Activated naive CD4-positive, alpha-beta T cell treated with anti-CD3 and anti-CD28 coated beads, Interleukin-2, amount 10 ng/mL, durations not matched to agents 7 days and 5 days (primary cell): ENCODE measurements around the gene BTBD19.

ENCODE experiments used
- CTCF ChIA-PET: fragments of 350-600 bp; sonication (Branson Sonifier 250); formaldehyde crosslinking; loops from one replicate; lab custom pipeline; 2021; ENCODE audit warnings: antibody characterized with exemption; lab: Charles Lee
- DNase-seq: peaks from one replicate; pipeline ENCODE4 v3.0.0-alpha.2; 2020
- H3K27ac Mint-ChIP-seq: one replicate; pipeline ENCODE4 v1.8.0; 2021; ENCODE audit warnings: mild to moderate bottlenecking, moderate library complexity, mixed read lengths
- H3K27me3 Mint-ChIP-seq: one replicate; pipeline ENCODE4 v1.8.0; 2021; ENCODE audit warnings: mild to moderate bottlenecking, mixed read lengths
- H3K36me3 Mint-ChIP-seq: one replicate; pipeline ENCODE4 v1.8.0; 2021; ENCODE audit warnings: mixed read lengths
- H3K4me1 Mint-ChIP-seq: one replicate; pipeline ENCODE4 v1.8.0; 2021; ENCODE audit warnings: mixed read lengths
- H3K4me3 Mint-ChIP-seq: one replicate; pipeline ENCODE4 v1.8.0; 2021; ENCODE audit warnings: mild to moderate bottlenecking, moderate library complexity, mixed read lengths
- H3K9me3 Mint-ChIP-seq: one replicate; pipeline ENCODE4 v1.8.0; 2021; ENCODE audit warnings: mixed read lengths

Gene BTBD19

GRCh38 chr1:44854970-44855369 lies 46.6 kb downstream of the BTBD19 start:
- no peak for DNase-seq
- Mint-ChIP-seq H3K4me1 (peaks cover 2% of the 10 kb centered on the region), H3K27ac (no peak overlapping the region), H3K4me3 (no peak overlapping the region), H3K9me3 (no peaks in the 10 kb centered on the region), H3K27me3 (no peaks in the 10 kb centered on the region), H3K36me3 (peaks cover 19% of the 10 kb centered on the region)
- CTCF ChIA-PET, result no interaction called here

- no peak overlapping the region for H3K4me3 Mint-ChIP-seq
- H3K9me3 Mint-ChIP-seq, result no peaks in the 10 kb centered on the region
- no peaks in the 10 kb centered on the region for H3K27me3 Mint-ChIP-seq
- H3K27ac Mint-ChIP-seq, result no peak overlapping the region
- CTCF ChIA-PET, result no interaction called here
- peaks cover 18% of the 10 kb centered on the region for H3K36me3 Mint-ChIP-seq
- DNase-seq, result no peak
- no peaks in the 10 kb centered on the region for H3K4me1 Mint-ChIP-seq
Observed at GRCh38 chr1:44855742-44856141, 47.4 kb downstream of the BTBD19 start.

GRCh38 chr1:44857446-44857845 lies 49.1 kb downstream of the BTBD19 start:
- no peaks in the 10 kb centered on the region for H3K9me3 Mint-ChIP-seq
- no peak overlapping the region for H3K27ac Mint-ChIP-seq
- no peak for DNase-seq
- no peaks in the 10 kb centered on the region for H3K27me3 Mint-ChIP-seq
- no peaks in the 10 kb centered on the region for H3K4me1 Mint-ChIP-seq
- H3K4me3 Mint-ChIP-seq, result no peak overlapping the region
- peaks cover 18% of the 10 kb centered on the region for H3K36me3 Mint-ChIP-seq
- CTCF ChIA-PET, result no interaction called here

GRCh38 chr1:44860331-44860730 lies 52.0 kb downstream of the BTBD19 start:
- Mint-ChIP-seq H3K4me3 (no peak overlapping the region), H3K27ac (no peak overlapping the region), H3K4me1 (no peaks in the 10 kb centered on the region), H3K9me3 (no peaks in the 10 kb centered on the region), H3K27me3 (no peaks in the 10 kb centered on the region), H3K36me3 (peaks cover 10% of the 10 kb centered on the region)
- no peak for DNase-seq
- CTCF ChIA-PET, result interaction anchor here (1.0 kb wide), 1 partner anchor 25 kb away, joined by 4 read pairs; no protein-coding TSS in a partner anchor

GRCh38 chr1:44860891-44861425 lies 52.6 kb downstream of the BTBD19 start:
- no peak for DNase-seq
- no peak overlapping the region for H3K4me3 Mint-ChIP-seq
- CTCF ChIA-PET, result interaction anchor here (1.0 kb wide), 1 partner anchor 25 kb away, joined by 4 read pairs; no protein-coding TSS in a partner anchor

GRCh38 chr1:44862829-44863401 lies 54.6 kb downstream of the BTBD19 start:
- peaks cover 6% of the 10 kb centered on the region for H3K36me3 Mint-ChIP-seq
- no peak for DNase-seq
- no peaks in the 10 kb centered on the region for H3K9me3 Mint-ChIP-seq
- H3K27me3 Mint-ChIP-seq, result no peaks in the 10 kb centered on the region
- CTCF ChIA-PET, result no interaction called here
- H3K4me3 Mint-ChIP-seq, result no peak overlapping the region
- H3K27ac Mint-ChIP-seq, result no peak overlapping the region
- H3K4me1 Mint-ChIP-seq, result no peaks in the 10 kb centered on the region

More at GRCh38 chr1:44860891-44861425, 52.6 kb downstream of the BTBD19 start:
- Mint-ChIP-seq H3K27me3 (no peaks in the 10 kb centered on the region), H3K27ac (no peak overlapping the region), H3K9me3 (no peaks in the 10 kb centered on the region), H3K4me1 (no peaks in the 10 kb centered on the region), H3K36me3 (peaks cover 7% of the 10 kb centered on the region)
